Thoracic aorta (tissue), 2 donors: ENCODE results near the gene THRAP3. TPM values are rescaled to one million over a fixed set of nuclear protein-coding genes. Genes with fewer than 3 reads are reported as not detected.
A peak's percentile ranks its signal among the peaks of the same experiment; 100 is the strongest.

Experiments used
- ATAC-seq: fragments of 150-250 bp; one replicate; pipeline ENCODE4 v1.8.0; 2017; ENCODE audit warnings: low read depth; ENCODE audit not compliant: insufficient number of reproducible peaks, low FRiP score
- DNase-seq: peaks from one replicate; pipeline ENCODE4 v3.0.0-alpha.2; 2020; ENCODE audit warnings: low spot score
- H3K27ac ChIP-seq, 2 donors: fragments of 200-600 bp; sonication (generic); 1 replicate in 1 of 2; 2 replicates in 1 of 2; pipeline ENCODE4 v1.5.1; 2016; ENCODE audit warnings: mild to moderate bottlenecking in 2 of 2, moderate library complexity in 2 of 2
- H3K27me3 ChIP-seq: fragments of 200-600 bp; sonication (generic); replicated peaks from 2 replicates; pipeline ENCODE4 v1.6.0; 2016; ENCODE audit warnings: mild to moderate bottlenecking; ENCODE audit not compliant: insufficient read depth
- H3K36me3 ChIP-seq: fragments of 200-600 bp; sonication (generic); one replicate; pipeline ENCODE4 v1.5.1; 2016
- H3K4me1 ChIP-seq, 2 donors: fragments of 200-600 bp; sonication (generic); 1 replicate in 1 of 2; 2 replicates in 1 of 2; pipeline versions ENCODE4 v1.5.1 to v1.6.0; 2016; ENCODE audit warnings: low read depth in 2 of 2, mild to moderate bottlenecking in 1 of 2; ENCODE audit not compliant: control insufficient read depth in 1 of 2
- H3K4me3 ChIP-seq: fragments of 200-600 bp; sonication (generic); 2 replicates; pipeline ENCODE4 v1.5.1; 2016; ENCODE audit warnings: mild to moderate bottlenecking
- H3K9me3 ChIP-seq: fragments of 200-600 bp; sonication (generic); 2 replicates; pipeline ENCODE4 v1.5.1; 2016
- total RNA-seq, 2 donors: library from RNA; depleted of rRNA; stranded (reverse); fragments of >200 nt; gene quantifications; one replicate each; pipeline versions ENCODE4 v1.1.0 to v1.2.3, GENCODE V29; 2016
- TF ChIP-seq, protein P1 (sequence below): fragments of 200-600 bp; sonication (generic); IDR thresholded peaks from one replicate; pipeline ENCODE4 v1.5.1; 2019; ENCODE audit warnings: antibody characterized with exemption

THRAP3 gene
- total RNA-seq, 2 donors from 2014 or later: 49.3 to 111 TPM

- Histone ChIP-seq H3K27me3 (no peaks in the 10 kb centered on the region), H3K4me1 (peaks cover 0 to 20% of the 10 kb centered on the region in 2 donors), H3K4me3 (no peak overlapping the region), H3K9me3 (no peaks in the 10 kb centered on the region), H3K36me3 (peaks cover 34% of the 10 kb centered on the region), H3K27ac (no peak overlapping the region)
- ATAC-seq (no peak), DNase-seq (no peak)
- TF ChIP-seq, protein P1, sequence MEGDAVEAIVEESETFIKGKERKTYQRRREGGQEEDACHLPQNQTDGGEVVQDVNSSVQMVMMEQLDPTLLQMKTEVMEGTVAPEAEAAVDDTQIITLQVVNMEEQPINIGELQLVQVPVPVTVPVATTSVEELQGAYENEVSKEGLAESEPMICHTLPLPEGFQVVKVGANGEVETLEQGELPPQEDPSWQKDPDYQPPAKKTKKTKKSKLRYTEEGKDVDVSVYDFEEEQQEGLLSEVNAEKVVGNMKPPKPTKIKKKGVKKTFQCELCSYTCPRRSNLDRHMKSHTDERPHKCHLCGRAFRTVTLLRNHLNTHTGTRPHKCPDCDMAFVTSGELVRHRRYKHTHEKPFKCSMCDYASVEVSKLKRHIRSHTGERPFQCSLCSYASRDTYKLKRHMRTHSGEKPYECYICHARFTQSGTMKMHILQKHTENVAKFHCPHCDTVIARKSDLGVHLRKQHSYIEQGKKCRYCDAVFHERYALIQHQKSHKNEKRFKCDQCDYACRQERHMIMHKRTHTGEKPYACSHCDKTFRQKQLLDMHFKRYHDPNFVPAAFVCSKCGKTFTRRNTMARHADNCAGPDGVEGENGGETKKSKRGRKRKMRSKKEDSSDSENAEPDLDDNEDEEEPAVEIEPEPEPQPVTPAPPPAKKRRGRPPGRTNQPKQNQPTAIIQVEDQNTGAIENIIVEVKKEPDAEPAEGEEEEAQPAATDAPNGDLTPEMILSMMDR: no peak
Measured at GRCh38 chr1:36303244-36303643, 79.0 kb downstream of the THRAP3 start.

- DNase-seq (no peak), ATAC-seq (no peak)
- no peak overlapping the region for H3K27ac ChIP-seq
- H3K36me3 ChIP-seq: peaks cover 34% of the 10 kb centered on the region
- no peak overlapping the region for H3K4me3 ChIP-seq
- TF ChIP-seq, protein P1: no peak
- no peaks in the 10 kb centered on the region for H3K27me3 ChIP-seq
- H3K4me1 ChIP-seq: peaks cover 0 to 20% of the 10 kb centered on the region in 2 donors
- H3K9me3 ChIP-seq: no peaks in the 10 kb centered on the region
Measured at GRCh38 chr1:36303650-36304360, 79.6 kb downstream of the THRAP3 start.

- H3K4me3 ChIP-seq: no peak overlapping the region
- H3K27ac ChIP-seq: no peak overlapping the region
- no peak for DNase-seq
- H3K27me3 ChIP-seq: no peaks in the 10 kb centered on the region
- H3K9me3 ChIP-seq: no peaks in the 10 kb centered on the region
- H3K4me1 ChIP-seq: peaks cover 0 to 20% of the 10 kb centered on the region in 2 donors
- TF ChIP-seq, protein P1: no peak
- H3K36me3 ChIP-seq: peaks cover 34% of the 10 kb centered on the region
- ATAC-seq: no peak
Measured at GRCh38 chr1:36304521-36304920, 80.3 kb downstream of the THRAP3 start.

DNA sequence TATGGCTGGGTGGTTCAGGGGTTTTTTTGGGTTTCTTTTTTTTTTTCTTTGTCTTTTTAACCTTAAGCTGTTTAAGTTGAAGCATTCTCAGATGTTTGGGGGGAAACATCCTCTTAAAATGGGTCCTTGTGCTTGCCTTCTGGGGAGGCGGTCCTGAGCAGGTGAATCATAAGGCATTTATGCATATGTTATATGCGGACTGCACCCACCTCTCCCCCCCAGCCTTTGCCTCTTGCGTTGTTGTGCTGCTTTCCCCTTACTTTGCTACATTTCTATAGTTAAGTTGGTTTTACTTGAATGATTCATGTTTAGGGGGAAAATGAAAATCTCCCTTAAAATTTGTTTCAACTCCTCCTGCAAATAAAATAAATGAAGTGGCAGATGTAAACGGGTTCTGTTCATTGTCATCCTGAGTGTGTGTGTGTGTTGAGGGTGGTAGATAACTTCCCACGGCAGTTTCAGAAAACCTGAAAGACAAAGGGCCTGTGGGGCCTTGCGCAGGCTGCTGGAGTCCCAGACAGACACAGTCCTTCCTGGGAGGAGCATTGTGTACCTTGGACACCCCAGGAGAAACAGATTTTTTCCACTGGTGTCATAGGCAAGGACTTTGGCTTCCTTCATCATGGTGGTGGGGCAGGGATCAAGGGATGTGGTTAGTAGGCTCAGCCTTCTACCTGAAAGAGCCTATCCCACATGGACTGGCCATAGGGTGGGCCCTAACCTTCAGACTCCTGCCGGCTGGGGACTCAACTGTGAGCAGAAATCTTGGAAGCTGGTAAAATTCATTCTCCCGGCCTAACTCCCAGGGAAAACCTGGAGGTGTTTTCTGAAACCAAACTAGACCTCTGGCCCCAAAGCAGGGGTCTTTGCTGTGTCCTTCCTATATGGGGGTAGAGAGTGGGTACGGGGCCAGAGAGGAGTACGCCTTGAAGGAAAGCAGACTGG, 81.0 kb downstream of the THRAP3 start:
- TF ChIP-seq, protein P1: no peak
- Histone ChIP-seq H3K36me3 (peaks cover 34% of the 10 kb centered on the region), H3K9me3 (no peaks in the 10 kb centered on the region), H3K4me3 (no peak overlapping the region), H3K27me3 (no peaks in the 10 kb centered on the region), H3K4me1 (peaks cover 0 to 20% of the 10 kb centered on the region in 2 donors), H3K27ac (peak overlapping the region in 1 of 2 donors; percentile 6)
- no peak for DNase-seq
- no peak for ATAC-seq

DNA sequence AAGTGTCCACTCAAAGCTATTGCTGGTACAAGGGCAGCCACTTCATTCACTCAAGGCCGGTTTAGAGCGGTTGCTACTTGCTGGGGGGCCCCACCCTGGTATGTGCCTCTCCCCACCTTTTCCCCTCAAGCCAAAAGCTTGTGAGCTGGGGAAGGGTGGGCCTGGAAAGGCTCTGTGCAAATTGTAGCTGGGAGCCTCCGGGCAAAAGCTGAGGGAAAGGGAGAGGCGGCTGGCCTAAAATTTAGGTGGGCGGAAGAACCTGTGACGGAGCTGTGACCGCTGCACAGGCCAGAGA, 81.6 kb downstream of the THRAP3 start:
- DNase-seq: no peak
- ATAC-seq: no peak
- peaks cover 0 to 20% of the 10 kb centered on the region in 2 donors for H3K4me1 ChIP-seq
- peak overlapping the region; percentile 45 to 62 for H3K27ac ChIP-seq
- H3K27me3 ChIP-seq: no peaks in the 10 kb centered on the region
- TF ChIP-seq, protein P1: no peak
- peak overlapping the region; percentile 94 for H3K4me3 ChIP-seq
- no peaks in the 10 kb centered on the region for H3K9me3 ChIP-seq
- H3K36me3 ChIP-seq: peaks cover 28% of the 10 kb centered on the region
